DOHH2 (cell line): ENCODE measurements around the gene FAM53B.

Experiments
- CTCF ChIP-seq: fragments of 200-600 bp; sonication (generic); IDR thresholded peaks from one replicate; pipeline ENCODE4 v1.5.1; 2014; ENCODE audit warnings: antibody characterized with exemption, mild to moderate bottlenecking, low read depth, low read length; ENCODE audit not compliant: poor library complexity, severe bottlenecking
- EZH2phosphoT487 ChIP-seq: fragments of 200-600 bp; sonication (generic); IDR thresholded peaks from 2 replicates; pipeline ENCODE4 v1.6.1; 2017; ENCODE audit warnings: borderline replicate concordance, mild to moderate bottlenecking, antibody characterized with exemption, low read length, moderate library complexity, mixed read lengths

GRCh38 chr10:124599588-124600050 is 144.6 kb downstream of the FAM53B start:
- TF ChIP-seq CTCF (no peak), EZH2phosphoT487 (no peak)
